SK-N-SH treated with all-trans-retinoic acid at 6 μM for 48 hours (cell line): ENCODE results near the gene HOXB4.

Experiments used
- ATAC-seq: fragments of 200-7000 bp; cut with Tn5 transposase; 3 replicates; pipeline ENCODE4 v1.9.1; 2020; ENCODE audit warnings: mild to moderate bottlenecking, moderate library complexity
- ARNTL ChIP-seq: fragments of 450-650 bp; formaldehyde crosslinking; IDR thresholded peaks from 2 replicates; pipeline ENCODE4 v1.5.0; 2020; ENCODE audit warnings: low read depth, mild to moderate bottlenecking, moderate library complexity, borderline replicate concordance
- BACH2 ChIP-seq: fragments of 250-450 bp; sonication (Bioruptor Pico); IDR thresholded peaks from 2 replicates; pipeline ENCODE4 v1.9.0; 2021; ENCODE audit warnings: mild to moderate bottlenecking, borderline replicate concordance
- CREB5 ChIP-seq: fragments of 250-450 bp; sonication (Bioruptor Pico); IDR thresholded peaks from 2 replicates; pipeline ENCODE4 v1.5.1; 2020; ENCODE audit warnings: low read depth, mild to moderate bottlenecking, moderate library complexity
- CSDC2 ChIP-seq: fragments of 250-450 bp; sonication (Bioruptor Pico); IDR thresholded peaks from 2 replicates; pipeline ENCODE4 v1.5.0; 2020; ENCODE audit warnings: mild to moderate bottlenecking, moderate library complexity
- ESRRG ChIP-seq: fragments of 250-450 bp; sonication (Bioruptor Pico); IDR thresholded peaks from 2 replicates; pipeline ENCODE4 v1.6.1; 2021; ENCODE audit warnings: mild to moderate bottlenecking
- ISL1 ChIP-seq: fragments of 250-450 bp; sonication (Bioruptor Pico); IDR thresholded peaks from 2 replicates; pipeline ENCODE4 v2.1.2; 2022; ENCODE audit warnings: mild to moderate bottlenecking, moderate library complexity
- OSR1 ChIP-seq: fragments of 250-450 bp; sonication (Bioruptor Pico); IDR thresholded peaks from 2 replicates; pipeline ENCODE4 v1.8.0; 2022; ENCODE audit warnings: moderate library complexity, mild to moderate bottlenecking, inconsistent platforms
- PATZ1 ChIP-seq: fragments of 250-450 bp; sonication (Bioruptor Pico); IDR thresholded peaks from 2 replicates; pipeline ENCODE4 v1.8.0; 2020; ENCODE audit warnings: mild to moderate bottlenecking, moderate library complexity, borderline replicate concordance
- POU6F1 ChIP-seq: fragments of 250-450 bp; sonication (Bioruptor Pico); IDR thresholded peaks from 2 replicates; pipeline ENCODE4 v1.8.0; 2021; ENCODE audit warnings: low read depth, mild to moderate bottlenecking, moderate library complexity, borderline replicate concordance
- PPARA ChIP-seq: fragments of 250-450 bp; sonication (Bioruptor Pico); IDR thresholded peaks from 2 replicates; pipeline ENCODE4 v1.5.0; 2020; ENCODE audit warnings: mild to moderate bottlenecking, borderline replicate concordance
- SNAI2 ChIP-seq: fragments of 250-450 bp; sonication (Bioruptor Pico); IDR thresholded peaks from 2 replicates; pipeline ENCODE4 v1.5.0; 2020; ENCODE audit warnings: mild to moderate bottlenecking, moderate library complexity
- TCF4 ChIP-seq: fragments of 250-450 bp; sonication (Bioruptor Pico); IDR thresholded peaks from 2 replicates; pipeline ENCODE4 v1.8.0; 2021; ENCODE audit warnings: mild to moderate bottlenecking, moderate library complexity, borderline replicate concordance
- TOX ChIP-seq: fragments of 250-450 bp; sonication (Bioruptor Pico); IDR thresholded peaks from 2 replicates; pipeline ENCODE4 v1.8.0; 2021; ENCODE audit warnings: mild to moderate bottlenecking, moderate library complexity, borderline replicate concordance
- TSHZ2 ChIP-seq: fragments of 250-450 bp; sonication (Bioruptor Pico); IDR thresholded peaks from 2 replicates; pipeline ENCODE4 v1.5.0; 2020; ENCODE audit warnings: mild to moderate bottlenecking, moderate library complexity
- ZC3H10 ChIP-seq: fragments of 250-450 bp; sonication (Bioruptor Pico); IDR thresholded peaks from 2 replicates; pipeline ENCODE4 v1.5.1; 2021; ENCODE audit warnings: mild to moderate bottlenecking, moderate library complexity
- ZFP3 ChIP-seq: fragments of 250-450 bp; sonication (Bioruptor Pico); IDR thresholded peaks from 2 replicates; pipeline ENCODE4 v1.5.0; 2020; ENCODE audit warnings: mild to moderate bottlenecking, moderate library complexity
- ZFP30 ChIP-seq: fragments of 450-650 bp; formaldehyde crosslinking; IDR thresholded peaks from 2 replicates; pipeline ENCODE4 v1.5.0; 2022; ENCODE audit warnings: mild to moderate bottlenecking, moderate library complexity
- ZNF70 ChIP-seq: fragments of 450-650 bp; formaldehyde crosslinking; IDR thresholded peaks from 2 replicates; pipeline ENCODE4 v1.5.0; 2020; ENCODE audit warnings: mild to moderate bottlenecking, moderate library complexity
- ZNF8 ChIP-seq: fragments of 450-650 bp; formaldehyde crosslinking; IDR thresholded peaks from 2 replicates; pipeline ENCODE4 v1.5.0; 2020; ENCODE audit warnings: mild to moderate bottlenecking, moderate library complexity

The HOXB4 gene

GRCh38 chr17:48608494-48608834, 30.3 kb upstream of the HOXB4 start:
- ATAC-seq: no peak
- TF ChIP-seq PATZ1 (CRISPR knock-in tag) (no peak), ZNF8 (CRISPR knock-in tag) (no peak), BACH2 (no peak), PPARA (CRISPR knock-in tag) (no peak), ZFP30 (CRISPR knock-in tag) (no peak), ARNTL (CRISPR knock-in tag) (no peak), ZFP3 (CRISPR knock-in tag) (no peak), OSR1 (CRISPR knock-in tag) (no peak), ZNF70 (CRISPR knock-in tag) (no peak), TCF4 (CRISPR knock-in tag) (no peak), ESRRG (CRISPR knock-in tag) (no peak), ISL1 (CRISPR knock-in tag) (no peak), TSHZ2 (CRISPR knock-in tag) (no peak), POU6F1 (CRISPR knock-in tag) (no peak), CSDC2 (no peak), ZC3H10 (no peak), CREB5 (CRISPR knock-in tag) (no peak), TOX (CRISPR knock-in tag) (no peak), SNAI2 (no peak)

GRCh38 chr17:48606892-48607614, 28.9 kb upstream of the HOXB4 start:
- no peak for ATAC-seq
- TF ChIP-seq SNAI2: no peak
- no peak for TF ChIP-seq PATZ1 (CRISPR knock-in tag)
- TF ChIP-seq, all 23 proteins: peak for 0

GRCh38 chr17:48605991-48606891, 28.1 kb upstream of the HOXB4 start:
- ATAC-seq: no peak
- TF ChIP-seq ISL1 (CRISPR knock-in tag) (no peak), ESRRG (CRISPR knock-in tag) (no peak), TSHZ2 (CRISPR knock-in tag) (no peak), PATZ1 (CRISPR knock-in tag) (no peak), POU6F1 (CRISPR knock-in tag) (no peak), ZNF70 (CRISPR knock-in tag) (no peak)
